Gastroesophageal sphincter (tissue), 3 donors: ENCODE data around the gene THTPA.

ENCODE experiments used
- CTCF ChIP-seq, 4 experiments: fragments of 200-600 bp in 2 of 4; fragments of 450-650 bp in 2 of 4; sonication (generic) in 1 of 4; IDR thresholded peaks; one replicate each; pipeline ENCODE4 v1.5.1; 2017 to 2019; ENCODE audit warnings: antibody characterized with exemption in 4 of 4, mild to moderate bottlenecking in 2 of 4, moderate library complexity in 2 of 4
- POLR2A ChIP-seq, 2 donors: fragments of 450-650 bp; IDR thresholded peaks; one replicate each; pipeline ENCODE4 v1.6.1; 2017; ENCODE audit warnings: antibody characterized with exemption in 2 of 2, mild to moderate bottlenecking in 2 of 2, moderate library complexity in 1 of 2
- POLR2AphosphoS5 ChIP-seq: sonication (generic); formaldehyde crosslinking; IDR thresholded peaks from one replicate; pipeline ENCODE4 v1.6.1; 2017; ENCODE audit warnings: antibody characterized with exemption

DNA sequence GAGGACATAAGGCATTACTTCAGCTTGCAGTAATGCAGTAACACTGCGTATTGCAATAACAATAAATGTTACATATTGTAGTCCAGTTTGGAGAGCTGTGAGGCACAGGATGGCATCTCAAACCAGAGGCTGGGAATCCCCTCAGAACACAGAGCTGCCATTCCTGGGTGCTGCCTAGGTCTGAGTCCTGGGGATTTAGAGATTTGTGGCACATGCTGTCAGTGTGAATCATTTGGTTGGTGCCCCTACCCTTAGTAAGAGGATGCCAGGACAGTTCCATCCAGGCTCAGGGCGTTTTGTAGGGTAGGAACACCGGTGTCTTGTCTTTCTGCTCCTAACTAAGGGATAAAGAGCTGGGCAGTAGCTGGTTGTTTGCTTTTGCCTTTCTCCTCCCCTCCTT is 27.1 kb upstream of the THTPA start:
- TF ChIP-seq CTCF (IDR thresholded peaks at IDR 0.05) (no peak), POLR2A (IDR thresholded peaks at IDR 0.05) (no peak), POLR2AphosphoS5 (no peak)
